Measurements from ENCODE around the gene ANKS1A.

ANKS1A gene

DNA sequence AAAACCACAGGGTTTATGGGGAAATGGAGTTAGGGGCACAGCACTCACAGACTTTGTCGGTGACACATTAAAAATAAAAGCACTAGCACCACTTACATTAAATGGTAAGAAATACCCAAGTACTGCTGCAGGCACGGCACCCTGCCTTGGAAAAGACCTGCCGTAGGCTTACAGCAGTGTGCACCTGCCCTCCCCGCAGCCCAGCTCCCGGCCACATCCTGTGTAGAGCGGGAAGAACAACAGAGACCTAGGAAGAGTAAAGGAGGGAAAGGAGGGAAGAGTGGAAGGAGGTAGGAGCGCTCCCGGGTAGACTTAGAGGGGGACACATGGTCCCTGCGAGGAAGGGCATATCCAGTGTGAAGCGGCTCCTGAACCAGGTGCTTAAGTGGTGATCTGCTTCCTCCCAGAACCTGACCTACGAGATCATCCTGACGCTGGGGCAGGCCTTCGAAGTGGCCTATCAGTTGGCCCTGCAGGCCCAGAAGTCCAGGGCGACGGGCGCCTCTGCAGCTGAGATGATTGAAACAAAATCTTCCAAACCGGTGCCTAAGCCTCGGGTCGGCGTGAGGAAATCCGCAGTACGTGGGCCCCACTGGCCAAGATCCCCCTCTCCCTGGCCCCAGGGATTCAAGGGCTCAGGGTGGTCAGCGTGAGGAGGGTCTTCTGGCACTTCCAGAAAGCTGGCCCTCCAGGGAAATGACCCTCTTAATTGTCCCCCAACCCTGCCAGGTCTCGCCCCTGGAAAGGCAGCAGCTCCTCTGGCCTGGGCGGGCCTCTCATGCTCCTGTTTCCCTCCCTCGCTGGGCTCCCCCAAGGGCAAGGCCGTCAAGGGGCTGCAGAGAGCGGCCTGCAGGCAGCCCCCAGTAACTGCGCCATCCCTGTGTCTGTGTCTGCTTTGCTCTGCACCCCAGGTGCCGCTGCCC lies 196.6 kb downstream of the ANKS1A start:
- Histone ChIP-seq H3K79me2 (ENCODE audit: insufficient read depth, low read depth) (no peaks in the 10 kb centered on the region), H3K4me1 (ENCODE audit: low read depth, poor library complexity, severe bottlenecking) (peaks cover 20% of the 10 kb centered on the region), H2AFZ (ENCODE audit: low read depth) (no peak overlapping the region), H3K4me2 (no peak overlapping the region), H3K27ac (no peak overlapping the region), H3K36me3 (ENCODE audit: insufficient read depth) (no peaks in the 10 kb centered on the region), H3K27me3 (ENCODE audit: insufficient read depth, low read depth) (no peaks in the 10 kb centered on the region), H3K4me3 (IDR thresholded peaks at IDR 0.05; ENCODE audit: insufficient read depth, low read depth, low read length) (no peak overlapping the region), H3K9ac (no peak overlapping the region), H4K20me1 (ENCODE audit: insufficient read depth) (no peaks in the 10 kb centered on the region)
- TF ChIP-seq, protein P1, sequence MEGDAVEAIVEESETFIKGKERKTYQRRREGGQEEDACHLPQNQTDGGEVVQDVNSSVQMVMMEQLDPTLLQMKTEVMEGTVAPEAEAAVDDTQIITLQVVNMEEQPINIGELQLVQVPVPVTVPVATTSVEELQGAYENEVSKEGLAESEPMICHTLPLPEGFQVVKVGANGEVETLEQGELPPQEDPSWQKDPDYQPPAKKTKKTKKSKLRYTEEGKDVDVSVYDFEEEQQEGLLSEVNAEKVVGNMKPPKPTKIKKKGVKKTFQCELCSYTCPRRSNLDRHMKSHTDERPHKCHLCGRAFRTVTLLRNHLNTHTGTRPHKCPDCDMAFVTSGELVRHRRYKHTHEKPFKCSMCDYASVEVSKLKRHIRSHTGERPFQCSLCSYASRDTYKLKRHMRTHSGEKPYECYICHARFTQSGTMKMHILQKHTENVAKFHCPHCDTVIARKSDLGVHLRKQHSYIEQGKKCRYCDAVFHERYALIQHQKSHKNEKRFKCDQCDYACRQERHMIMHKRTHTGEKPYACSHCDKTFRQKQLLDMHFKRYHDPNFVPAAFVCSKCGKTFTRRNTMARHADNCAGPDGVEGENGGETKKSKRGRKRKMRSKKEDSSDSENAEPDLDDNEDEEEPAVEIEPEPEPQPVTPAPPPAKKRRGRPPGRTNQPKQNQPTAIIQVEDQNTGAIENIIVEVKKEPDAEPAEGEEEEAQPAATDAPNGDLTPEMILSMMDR (conservative IDR thresholded peaks at IDR 0.05; ENCODE audit: low read depth, low read length), result no peak

DNA sequence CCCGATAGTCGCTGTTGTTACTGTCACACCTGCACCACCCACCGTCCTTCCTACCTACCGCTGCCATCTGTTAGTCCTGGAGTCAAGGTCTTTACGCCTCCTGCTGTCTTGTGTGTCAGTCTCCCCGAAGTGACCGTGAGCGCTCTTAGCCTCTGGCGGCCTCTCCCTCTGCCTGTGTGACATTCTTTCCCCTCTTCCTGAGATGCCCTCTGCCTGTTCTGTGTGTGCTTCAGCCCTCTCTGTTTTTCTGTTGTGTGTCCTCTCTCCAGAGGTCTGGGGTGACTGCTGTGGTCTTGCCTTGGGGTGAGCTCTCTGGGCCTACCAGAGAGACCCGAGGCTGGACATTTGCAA lies 197.2 kb downstream of the ANKS1A start:
- H3K36me3 ChIP-seq (ENCODE audit: insufficient read depth), result no peaks in the 10 kb centered on the region
- no peaks in the 10 kb centered on the region for H4K20me1 ChIP-seq (ENCODE audit: insufficient read depth)
- no peak overlapping the region for H3K9ac ChIP-seq
- TF ChIP-seq, protein P1 (conservative IDR thresholded peaks at IDR 0.05; ENCODE audit: low read depth, low read length), result no peak
- H3K79me2 ChIP-seq (ENCODE audit: insufficient read depth, low read depth), result no peaks in the 10 kb centered on the region
- H3K4me3 ChIP-seq (IDR thresholded peaks at IDR 0.05; ENCODE audit: insufficient read depth, low read depth, low read length), result no peak overlapping the region
- H3K27ac ChIP-seq, result no peak overlapping the region
- no peak overlapping the region for H2AFZ ChIP-seq (ENCODE audit: low read depth)
- H3K27me3 ChIP-seq (ENCODE audit: insufficient read depth, low read depth), result no peaks in the 10 kb centered on the region
- H3K4me1 ChIP-seq (ENCODE audit: low read depth, poor library complexity, severe bottlenecking), result peaks cover 26% of the 10 kb centered on the region
- H3K4me2 ChIP-seq, result no peak overlapping the region

DNA sequence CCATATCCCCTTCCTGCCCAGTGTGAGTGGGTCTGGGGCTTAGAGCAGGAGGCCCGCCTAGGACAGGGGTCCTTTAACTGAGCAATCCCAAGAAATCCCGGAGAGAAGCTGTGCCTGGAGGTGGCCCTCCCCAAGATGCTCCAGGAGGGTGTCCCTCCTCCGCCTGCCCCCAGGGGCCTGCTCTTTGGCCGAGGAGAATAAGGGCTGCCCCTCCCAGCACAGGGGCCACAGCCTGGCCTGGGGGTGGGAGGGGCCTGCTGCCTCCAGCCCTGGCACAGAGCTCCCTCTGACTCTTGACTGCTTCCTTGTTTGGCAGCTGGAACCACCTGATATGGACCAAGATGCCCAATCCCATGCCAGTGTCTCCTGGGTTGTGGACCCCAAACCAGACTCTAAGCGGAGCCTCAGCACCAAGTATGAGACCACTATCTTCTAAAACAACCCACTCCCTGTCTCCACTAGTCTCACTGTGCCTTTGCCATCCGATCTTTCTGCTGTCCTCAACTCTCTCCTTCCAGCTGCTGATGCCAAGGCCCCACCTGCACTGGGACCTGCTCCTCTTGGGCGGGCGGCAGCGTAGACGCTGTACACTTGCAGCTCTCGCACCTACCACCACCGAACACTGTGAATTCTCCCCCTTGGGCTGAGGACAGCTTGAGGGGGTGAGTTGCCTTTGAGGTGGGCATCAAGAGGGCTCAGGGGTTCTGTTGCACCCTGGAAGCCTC lies 197.7 kb downstream of the ANKS1A start:
- Histone ChIP-seq H4K20me1 (ENCODE audit: insufficient read depth) (no peaks in the 10 kb centered on the region), H3K4me2 (no peak overlapping the region), H3K4me1 (ENCODE audit: low read depth, poor library complexity, severe bottlenecking) (peaks cover 31% of the 10 kb centered on the region), H3K36me3 (ENCODE audit: insufficient read depth) (no peaks in the 10 kb centered on the region), H3K27me3 (ENCODE audit: insufficient read depth, low read depth) (no peaks in the 10 kb centered on the region), H3K9ac (no peak overlapping the region), H2AFZ (ENCODE audit: low read depth) (no peak overlapping the region), H3K27ac (no peak overlapping the region), H3K79me2 (ENCODE audit: insufficient read depth, low read depth) (no peaks in the 10 kb centered on the region), H3K4me3 (IDR thresholded peaks at IDR 0.05; ENCODE audit: insufficient read depth, low read depth, low read length) (no peak overlapping the region)
- TF ChIP-seq, protein P1 (conservative IDR thresholded peaks at IDR 0.05; ENCODE audit: low read depth, low read length), result no peak

DNA sequence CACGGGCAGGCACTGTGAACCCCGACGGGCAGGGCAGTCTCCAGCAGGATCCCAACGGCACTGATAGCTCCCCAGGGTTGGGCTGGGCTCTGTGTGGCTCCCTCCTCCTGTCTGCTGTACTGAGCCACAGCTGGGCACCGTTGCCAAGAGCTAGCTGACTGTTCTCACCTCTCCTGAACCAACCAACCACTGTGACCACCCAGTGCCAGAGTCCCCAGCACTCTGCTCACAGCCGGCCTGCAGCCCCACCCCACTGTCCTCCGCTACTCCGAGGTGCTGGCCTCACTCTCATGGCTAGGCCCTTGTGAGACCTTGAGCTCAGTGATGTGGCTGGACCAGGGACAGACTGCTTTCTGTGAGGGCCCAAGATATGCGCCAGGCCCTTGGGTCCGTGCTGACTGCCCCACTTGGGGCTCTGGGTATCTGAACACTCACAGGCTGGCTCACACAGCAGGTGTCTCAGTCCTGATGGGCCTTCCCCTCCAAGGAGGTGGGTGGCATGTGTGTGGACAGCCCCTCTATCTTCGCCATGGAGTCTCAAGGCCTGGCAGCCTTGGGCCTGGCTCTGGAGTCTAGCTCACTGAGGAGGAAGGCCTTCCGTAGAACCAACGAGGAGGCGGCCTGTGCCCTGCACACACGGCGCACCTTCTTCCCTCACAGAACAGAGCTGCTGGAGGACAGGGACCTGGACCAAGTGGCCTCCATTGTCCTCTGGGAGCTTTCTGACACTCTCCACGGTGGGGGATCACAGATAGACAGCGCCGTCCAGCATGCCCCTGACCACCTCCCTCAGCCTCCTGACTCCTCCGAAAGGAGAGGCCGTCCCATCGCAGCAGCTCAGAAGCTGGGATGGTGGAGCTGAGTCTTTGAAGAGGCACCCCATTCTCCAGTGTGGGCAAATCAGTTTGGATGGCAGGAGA lies 198.6 kb downstream of the ANKS1A start:
- H4K20me1 ChIP-seq (ENCODE audit: insufficient read depth), result no peaks in the 10 kb centered on the region
- H3K4me3 ChIP-seq (IDR thresholded peaks at IDR 0.05; ENCODE audit: insufficient read depth, low read depth, low read length), result no peak overlapping the region
- H3K36me3 ChIP-seq (ENCODE audit: insufficient read depth), result no peaks in the 10 kb centered on the region
- H3K79me2 ChIP-seq (ENCODE audit: insufficient read depth, low read depth), result no peaks in the 10 kb centered on the region
- no peak overlapping the region for H3K27ac ChIP-seq
- H3K4me2 ChIP-seq, result no peak overlapping the region
- H2AFZ ChIP-seq (ENCODE audit: low read depth), result no peak overlapping the region
- no peaks in the 10 kb centered on the region for H3K27me3 ChIP-seq (ENCODE audit: insufficient read depth, low read depth)
- H3K4me1 ChIP-seq (ENCODE audit: low read depth, poor library complexity, severe bottlenecking), result peaks cover 31% of the 10 kb centered on the region
- H3K9ac ChIP-seq, result no peak overlapping the region
- TF ChIP-seq, protein P1 (conservative IDR thresholded peaks at IDR 0.05; ENCODE audit: low read depth, low read length), result no peak

All from KMS-11 (cell line).